NCI-H2196 (cell line): ENCODE measurements around the gene CDH7.

Source experiments
- DNase-seq: peaks from one replicate; lab custom pipeline; 2025; ENCODE audit not compliant: unreplicated experiment; lab: John Stamatoyannopoulos, UW

The CDH7 gene

GRCh38 chr18:65768120-65768778, 17.4 kb downstream of the CDH7 start:
- DNase-seq: no peak

- DNase-seq: no peak
These were observed 18.8 kb downstream of the CDH7 start for GRCh38 chr18:65769652-65770051.

- no peak for DNase-seq
These were observed 35.7 kb downstream of the CDH7 start for GRCh38 chr18:65786474-65786873.

- DNase-seq: no peak
These were observed 37.6 kb downstream of the CDH7 start for GRCh38 chr18:65788373-65788772.

- DNase-seq: no peak
These were observed 39.8 kb downstream of the CDH7 start for GRCh38 chr18:65790604-65791003.

GRCh38 chr18:65791719-65792118, 40.9 kb downstream of the CDH7 start:
- no peak for DNase-seq

- no peak for DNase-seq
These were observed 41.8 kb downstream of the CDH7 start for GRCh38 chr18:65792456-65793074.

GRCh38 chr18:65808759-65809158, 57.9 kb downstream of the CDH7 start:
- no peak for DNase-seq

- DNase-seq: no peak
These were observed 60.5 kb downstream of the CDH7 start for GRCh38 chr18:65811307-65811706.

DNA sequence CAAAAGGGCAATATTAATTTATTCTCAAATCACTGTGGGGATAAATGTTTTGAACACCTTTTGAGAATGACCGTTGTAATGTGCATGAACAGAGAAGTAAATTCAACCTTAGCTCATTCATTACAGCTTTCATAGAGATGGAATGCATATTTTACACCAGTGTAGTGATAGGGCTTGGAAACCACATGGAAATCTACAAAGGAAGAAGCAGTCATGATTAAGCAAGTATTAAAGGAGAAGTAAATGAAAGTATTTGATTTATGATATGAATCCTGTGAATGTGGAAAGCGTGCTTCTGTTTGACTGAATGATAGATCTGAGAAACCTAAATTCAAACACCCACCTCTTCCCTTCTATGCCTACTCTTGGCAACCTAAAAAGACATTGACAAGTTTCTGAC, 64.7 kb downstream of the CDH7 start:
- no peak for DNase-seq

GRCh38 chr18:65817178-65817577, 66.4 kb downstream of the CDH7 start:
- DNase-seq: no peak

DNA sequence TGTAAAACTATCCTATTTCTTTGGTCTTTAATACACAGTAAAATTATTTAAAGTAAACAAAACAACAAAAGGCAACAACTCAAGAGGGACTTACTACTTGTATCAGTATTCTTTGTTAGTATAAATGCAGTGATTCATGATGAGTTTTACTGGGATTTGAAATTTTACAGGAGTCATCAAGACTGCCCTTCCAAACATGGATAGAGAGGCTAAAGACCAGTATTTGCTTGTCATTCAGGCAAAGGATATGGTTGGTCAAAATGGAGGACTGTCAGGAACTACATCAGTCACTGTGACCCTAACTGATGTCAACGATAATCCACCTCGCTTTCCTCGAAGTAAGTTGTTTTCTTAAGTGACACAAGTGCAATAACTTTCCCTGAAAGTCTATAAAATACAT, 71.1 kb downstream of the CDH7 start:
- DNase-seq: no peak

- DNase-seq: no peak
These were observed 72.0 kb downstream of the CDH7 start for GRCh38 chr18:65822826-65823225.

GRCh38 chr18:65827444-65827843, 76.6 kb downstream of the CDH7 start:
- DNase-seq: no peak

GRCh38 chr18:65835881-65836280, 85.1 kb downstream of the CDH7 start:
- DNase-seq: no peak

DNA sequence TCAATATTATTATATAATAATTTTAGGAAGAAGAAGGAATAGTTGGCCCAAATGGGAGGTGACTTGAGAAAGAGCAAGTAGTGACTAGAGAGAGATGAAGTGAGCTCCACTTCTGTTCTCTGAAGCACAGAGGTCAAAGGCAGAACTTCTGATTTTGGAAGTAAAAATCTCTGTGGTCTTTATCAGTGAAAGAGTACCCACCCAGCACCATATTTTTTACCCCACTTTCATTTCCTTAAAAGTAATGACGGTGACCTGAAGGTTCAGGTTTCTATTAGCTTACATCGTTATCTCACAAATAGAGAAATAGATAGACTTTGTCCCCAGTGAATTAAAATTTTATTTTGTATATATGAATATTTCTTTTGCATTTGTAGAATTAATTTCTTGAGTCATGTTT, 95.3 kb downstream of the CDH7 start:
- no peak for DNase-seq

DNA sequence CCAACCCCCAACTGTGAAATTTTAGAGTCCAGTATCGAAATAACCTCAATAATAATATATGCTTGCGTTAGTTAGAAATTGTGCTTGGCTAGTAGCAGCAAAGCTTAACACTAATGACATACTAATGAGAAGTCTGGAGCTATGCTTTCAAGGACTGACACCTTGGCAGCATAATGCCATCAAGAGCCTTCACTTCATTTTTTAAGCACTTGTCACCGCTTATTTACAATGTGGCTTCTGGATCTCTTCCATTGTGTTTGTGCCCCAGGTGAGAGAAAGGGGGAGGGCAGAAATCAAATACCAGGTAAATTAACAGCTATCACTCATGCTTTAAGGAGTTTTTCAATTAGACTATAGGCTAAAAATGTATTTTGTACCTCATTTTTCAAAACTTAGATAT, 101.5 kb downstream of the CDH7 start:
- DNase-seq: no peak

- DNase-seq: no peak
These were observed 108.3 kb downstream of the CDH7 start for GRCh38 chr18:65859075-65859474.

DNA sequence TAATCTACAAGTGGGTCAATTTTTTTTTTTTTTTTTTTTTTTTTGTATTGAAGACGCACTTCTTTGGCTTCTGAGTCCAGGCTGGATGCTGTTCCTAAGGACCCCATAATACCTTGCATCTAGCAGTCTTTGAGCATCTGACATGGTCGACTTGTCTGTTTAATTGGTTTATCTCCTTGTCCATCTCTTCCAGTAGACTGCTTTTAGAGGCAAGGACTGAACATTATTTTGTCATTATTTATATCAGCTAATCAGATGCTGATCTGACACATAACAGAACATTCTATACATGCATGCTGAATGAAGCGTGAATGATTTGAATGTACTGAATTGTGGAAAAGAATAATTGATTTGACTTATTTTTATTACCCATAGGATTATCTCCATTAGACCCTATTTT, 118.7 kb downstream of the CDH7 start:
- no peak for DNase-seq

- DNase-seq: no peak
These were observed 125.5 kb downstream of the CDH7 start for GRCh38 chr18:65876310-65876709.

GRCh38 chr18:65897292-65897691, 146.5 kb downstream of the CDH7 start:
- DNase-seq: no peak

GRCh38 chr18:65901522-65901921, 150.7 kb downstream of the CDH7 start:
- DNase-seq: no peak

- DNase-seq: no peak
These were observed 155.8 kb downstream of the CDH7 start for GRCh38 chr18:65906621-65907034.
